ENCODE results near the gene THSD7A.
"Not testable (repeated sequence)": the region's sequence is repeated elsewhere in the genome, so short reads cannot be mapped to it uniquely, and the experiment has no call there.

THSD7A gene

DNA sequence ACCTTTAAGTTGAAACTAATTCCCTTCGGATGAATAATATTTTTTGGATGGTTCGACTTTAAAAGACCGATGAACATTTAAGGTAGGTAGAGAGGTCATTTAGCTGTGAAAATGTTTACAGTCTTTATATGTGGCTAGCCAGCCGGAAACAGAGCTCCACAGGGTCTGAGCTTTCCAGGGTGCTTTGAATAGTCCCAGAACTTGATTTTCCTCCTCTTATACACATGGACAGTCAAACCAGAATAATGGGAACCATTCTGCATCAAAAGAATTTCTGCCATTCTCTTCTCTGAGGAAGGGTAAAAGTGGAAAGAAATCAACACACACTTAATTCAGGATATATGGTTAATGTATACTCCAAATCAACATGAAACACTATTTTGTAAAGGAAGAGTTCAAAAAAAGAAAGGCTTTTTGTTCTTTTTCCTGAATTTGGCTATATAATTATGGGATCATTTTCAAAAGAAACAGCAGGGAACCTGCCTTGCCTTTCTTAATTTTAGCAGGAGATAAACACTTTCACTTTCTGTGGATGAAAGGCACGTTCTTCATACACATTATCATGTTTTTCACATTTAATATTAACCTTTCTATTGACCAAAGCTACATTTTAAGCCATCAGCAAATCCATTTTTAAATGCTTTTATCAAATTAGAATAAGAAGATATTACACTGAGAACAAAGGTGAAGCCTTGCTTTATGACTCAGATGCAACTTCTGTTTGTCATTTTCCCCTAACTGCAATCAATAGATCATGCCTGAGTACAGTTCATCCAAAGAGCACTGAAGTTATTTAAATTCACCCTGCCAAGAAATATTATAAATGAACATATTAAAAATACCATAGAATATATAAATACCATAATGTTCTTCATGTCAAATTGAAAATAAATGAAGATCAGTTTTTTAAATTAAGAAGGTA lies 307.3 kb downstream of the THSD7A start:
- Histone ChIP-seq H3K9ac (ENCODE audit: low read length in 2 of 2) (no peak overlapping the region), H3K27ac (ENCODE audit: low read length) (no peak overlapping the region), H3K4me3 (ENCODE audit: low read length in 2 of 2) (no peak overlapping the region), H3K4me1 (ENCODE audit: control insufficient read depth, insufficient read depth, low read length) (no peaks in the 10 kb centered on the region), H3K9me3 (ENCODE audit: control insufficient read depth in 2 of 2, low read length in 2 of 2) (no peaks in the 10 kb centered on the region), H3K27me3 (ENCODE audit: control insufficient read depth in 1 of 2, insufficient read depth in 2 of 2, low read length in 2 of 2) (no peaks in the 10 kb centered on the region), H3K36me3 (ENCODE audit: control insufficient read depth in 2 of 2, insufficient read depth in 2 of 2, low read length in 2 of 2) (no peaks in the 10 kb centered on the region)

DNA sequence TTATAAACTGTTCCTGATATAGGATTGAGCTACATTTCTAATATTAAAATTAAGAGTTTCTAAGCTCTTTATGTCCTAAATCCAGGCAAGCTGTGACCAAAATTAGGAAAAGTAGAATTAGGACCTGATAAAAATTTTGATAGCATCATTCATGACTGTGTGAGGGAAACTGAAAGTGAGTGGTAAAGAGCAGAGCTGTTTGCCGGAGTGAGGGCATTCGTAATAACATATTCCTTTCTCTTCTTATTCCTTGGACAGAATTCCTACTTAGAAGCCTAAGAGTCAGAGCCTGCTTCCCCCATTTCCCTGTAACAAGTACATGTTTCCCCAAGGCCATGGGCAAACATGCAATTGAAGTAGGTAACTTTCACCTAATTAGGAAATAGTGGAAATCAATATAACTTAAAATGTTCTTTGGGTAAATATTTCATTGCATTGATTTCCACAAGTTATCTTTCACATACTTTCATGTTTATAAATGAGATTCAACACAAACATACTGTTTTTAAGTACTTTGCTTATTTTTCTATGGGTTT lies 310.0 kb downstream of the THSD7A start:
- not testable (repeated sequence) for H3K4me3 ChIP-seq (ENCODE audit: low read length in 2 of 2); H3K27ac ChIP-seq (ENCODE audit: low read length); H3K27me3 ChIP-seq (ENCODE audit: control insufficient read depth in 1 of 2, insufficient read depth in 2 of 2, low read length in 2 of 2)

DNA sequence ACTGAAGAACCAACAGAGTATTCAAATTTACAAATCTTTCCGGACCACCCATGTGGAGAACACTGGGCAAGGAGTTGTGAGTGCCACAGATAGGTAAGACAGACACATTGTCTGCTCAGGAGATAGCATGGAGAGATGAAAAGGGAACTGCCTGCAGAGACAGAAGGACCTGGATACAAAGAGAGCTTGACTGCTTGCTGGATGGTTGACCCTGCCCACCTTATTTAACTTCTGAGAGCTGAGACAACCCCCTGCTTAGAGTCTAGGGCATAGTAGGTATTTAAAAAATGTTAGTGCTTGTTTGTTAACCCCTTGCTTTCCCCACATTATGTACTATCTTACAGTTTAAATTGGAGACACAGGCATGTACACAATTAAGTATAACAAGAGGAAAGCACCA lies 314.1 kb downstream of the THSD7A start:
- Histone ChIP-seq H3K4me1 (ENCODE audit: control insufficient read depth, insufficient read depth, low read length) (no peaks in the 10 kb centered on the region), H3K27me3 (ENCODE audit: control insufficient read depth in 1 of 2, insufficient read depth in 2 of 2, low read length in 2 of 2) (no peaks in the 10 kb centered on the region), H3K9me3 (ENCODE audit: control insufficient read depth in 2 of 2, low read length in 2 of 2) (no peaks in the 10 kb centered on the region), H3K9ac (ENCODE audit: low read length in 2 of 2) (no peak overlapping the region), H3K27ac (ENCODE audit: low read length) (no peak overlapping the region), H3K4me3 (ENCODE audit: low read length in 2 of 2) (no peak overlapping the region), H3K36me3 (ENCODE audit: control insufficient read depth in 2 of 2, insufficient read depth in 2 of 2, low read length in 2 of 2) (no peaks in the 10 kb centered on the region)

More for the DNA sequence above, 310.0 kb downstream of the THSD7A start:
- not testable (repeated sequence) for H3K36me3 ChIP-seq (ENCODE audit: control insufficient read depth in 2 of 2, insufficient read depth in 2 of 2, low read length in 2 of 2); H3K9ac ChIP-seq (ENCODE audit: low read length in 2 of 2); H3K4me1 ChIP-seq (ENCODE audit: control insufficient read depth, insufficient read depth, low read length); H3K9me3 ChIP-seq (ENCODE audit: control insufficient read depth in 2 of 2, low read length in 2 of 2)

DNA sequence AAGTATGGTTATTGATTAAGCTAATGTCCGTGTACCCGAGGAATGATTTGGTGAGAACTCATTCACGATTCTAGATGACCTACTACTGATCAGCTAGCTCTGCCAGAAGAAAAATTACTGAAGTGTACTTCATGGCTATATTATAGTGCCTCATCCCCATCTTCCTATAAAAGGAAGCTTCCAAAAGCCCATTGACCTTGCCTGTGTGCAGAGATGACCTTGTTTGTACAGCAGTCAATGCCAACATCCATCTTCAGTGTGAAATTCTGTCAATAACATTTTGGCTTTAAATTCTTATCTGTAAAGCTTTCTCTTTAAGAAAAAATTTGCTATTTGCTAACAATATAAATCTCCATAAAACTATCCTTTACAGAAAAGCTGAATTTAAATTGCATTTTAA lies 315.7 kb downstream of the THSD7A start:
- Histone ChIP-seq H3K4me1 (ENCODE audit: control insufficient read depth, insufficient read depth, low read length) (no peaks in the 10 kb centered on the region), H3K27ac (ENCODE audit: low read length) (no peak overlapping the region), H3K4me3 (ENCODE audit: low read length in 2 of 2) (no peak overlapping the region), H3K27me3 (ENCODE audit: control insufficient read depth in 1 of 2, insufficient read depth in 2 of 2, low read length in 2 of 2) (no peaks in the 10 kb centered on the region), H3K36me3 (ENCODE audit: control insufficient read depth in 2 of 2, insufficient read depth in 2 of 2, low read length in 2 of 2) (no peaks in the 10 kb centered on the region), H3K9ac (ENCODE audit: low read length in 2 of 2) (no peak overlapping the region), H3K9me3 (ENCODE audit: control insufficient read depth in 2 of 2, low read length in 2 of 2) (no peaks in the 10 kb centered on the region)

DNA sequence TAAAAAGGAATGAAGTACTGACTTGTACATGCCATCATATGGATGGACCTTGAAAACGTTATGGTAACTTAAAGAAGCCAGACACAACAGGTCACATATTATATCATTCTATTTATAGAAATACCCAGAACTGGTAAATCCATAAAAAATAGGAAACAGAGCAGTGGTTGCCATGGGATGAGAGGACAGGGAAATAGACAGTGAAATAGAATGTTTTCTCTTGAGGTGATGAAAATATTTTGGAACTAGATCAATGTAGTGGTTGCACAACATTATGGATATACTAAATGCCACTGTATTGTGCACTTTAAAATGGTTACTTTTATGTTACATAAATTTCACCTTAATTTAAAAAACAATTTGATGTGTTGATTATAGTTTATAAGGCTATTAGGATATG lies 318.5 kb downstream of the THSD7A start:
- Histone ChIP-seq H3K36me3 (ENCODE audit: control insufficient read depth in 2 of 2, insufficient read depth in 2 of 2, low read length in 2 of 2) (no peaks in the 10 kb centered on the region), H3K27ac (ENCODE audit: low read length) (no peak overlapping the region), H3K4me1 (ENCODE audit: control insufficient read depth, insufficient read depth, low read length) (no peaks in the 10 kb centered on the region)

DNA sequence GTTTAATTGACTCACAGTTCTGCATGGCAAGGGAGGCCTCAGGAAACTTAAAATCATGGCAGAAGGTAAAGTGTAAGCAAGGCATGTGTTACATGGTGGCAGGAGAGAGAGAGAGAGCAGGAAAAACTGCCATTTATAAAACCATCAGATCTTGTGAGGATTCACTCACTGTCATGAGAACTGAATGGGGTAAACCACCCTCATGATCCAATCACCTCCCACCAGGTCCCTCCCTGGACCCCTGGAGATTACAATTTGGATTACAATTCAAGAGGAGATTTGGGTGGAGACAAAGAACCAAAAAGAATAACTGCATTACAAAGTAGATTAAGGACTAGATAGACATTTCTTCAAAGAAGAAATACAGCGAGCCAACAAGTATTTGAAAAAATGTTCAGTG lies 324.1 kb downstream of the THSD7A start:
- Histone ChIP-seq H3K4me3 (ENCODE audit: low read length in 2 of 2) (no peak overlapping the region), H3K27ac (ENCODE audit: low read length) (no peak overlapping the region), H3K27me3 (ENCODE audit: control insufficient read depth in 1 of 2, insufficient read depth in 2 of 2, low read length in 2 of 2) (no peaks in the 10 kb centered on the region), H3K4me1 (ENCODE audit: control insufficient read depth, insufficient read depth, low read length) (no peaks in the 10 kb centered on the region), H3K36me3 (ENCODE audit: control insufficient read depth in 2 of 2, insufficient read depth in 2 of 2, low read length in 2 of 2) (no peaks in the 10 kb centered on the region), H3K9ac (ENCODE audit: low read length in 2 of 2) (no peak overlapping the region), H3K9me3 (ENCODE audit: control insufficient read depth in 2 of 2, low read length in 2 of 2) (no peaks in the 10 kb centered on the region)

More for the DNA sequence above, 318.5 kb downstream of the THSD7A start:
- no peaks in the 10 kb centered on the region for H3K9me3 ChIP-seq (ENCODE audit: control insufficient read depth in 2 of 2, low read length in 2 of 2)
- H3K4me3 ChIP-seq (ENCODE audit: low read length in 2 of 2): no peak overlapping the region
- no peak overlapping the region for H3K9ac ChIP-seq (ENCODE audit: low read length in 2 of 2)
- H3K27me3 ChIP-seq (ENCODE audit: control insufficient read depth in 1 of 2, insufficient read depth in 2 of 2, low read length in 2 of 2): no peaks in the 10 kb centered on the region

DNA sequence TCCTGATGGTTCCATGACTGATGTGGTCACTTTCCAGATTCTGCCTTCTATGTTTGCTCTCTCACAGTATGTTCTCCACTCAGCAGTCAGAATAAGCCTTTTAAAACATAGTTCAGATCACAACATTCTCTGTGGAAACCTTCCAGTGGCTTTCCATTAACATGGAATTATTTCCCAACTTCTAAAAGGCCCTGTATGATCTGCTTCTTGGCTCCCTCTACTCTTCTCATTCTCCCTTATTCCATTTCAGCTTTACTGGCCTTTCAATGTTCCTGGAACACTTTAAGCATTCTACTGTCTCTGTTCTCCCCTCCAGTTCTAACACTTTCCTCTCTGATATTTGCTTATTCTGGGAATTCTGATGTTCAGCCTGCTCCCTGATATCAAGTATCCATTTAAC lies 325.6 kb downstream of the THSD7A start:
- H3K9me3 ChIP-seq (ENCODE audit: control insufficient read depth in 2 of 2, low read length in 2 of 2): no peaks in the 10 kb centered on the region
- H3K27ac ChIP-seq (ENCODE audit: low read length): no peak overlapping the region
- no peak overlapping the region for H3K9ac ChIP-seq (ENCODE audit: low read length in 2 of 2)
- no peaks in the 10 kb centered on the region for H3K27me3 ChIP-seq (ENCODE audit: control insufficient read depth in 1 of 2, insufficient read depth in 2 of 2, low read length in 2 of 2)
- no peaks in the 10 kb centered on the region for H3K4me1 ChIP-seq (ENCODE audit: control insufficient read depth, insufficient read depth, low read length)
- H3K36me3 ChIP-seq (ENCODE audit: control insufficient read depth in 2 of 2, insufficient read depth in 2 of 2, low read length in 2 of 2): no peaks in the 10 kb centered on the region
- H3K4me3 ChIP-seq (ENCODE audit: low read length in 2 of 2): no peak overlapping the region

DNA sequence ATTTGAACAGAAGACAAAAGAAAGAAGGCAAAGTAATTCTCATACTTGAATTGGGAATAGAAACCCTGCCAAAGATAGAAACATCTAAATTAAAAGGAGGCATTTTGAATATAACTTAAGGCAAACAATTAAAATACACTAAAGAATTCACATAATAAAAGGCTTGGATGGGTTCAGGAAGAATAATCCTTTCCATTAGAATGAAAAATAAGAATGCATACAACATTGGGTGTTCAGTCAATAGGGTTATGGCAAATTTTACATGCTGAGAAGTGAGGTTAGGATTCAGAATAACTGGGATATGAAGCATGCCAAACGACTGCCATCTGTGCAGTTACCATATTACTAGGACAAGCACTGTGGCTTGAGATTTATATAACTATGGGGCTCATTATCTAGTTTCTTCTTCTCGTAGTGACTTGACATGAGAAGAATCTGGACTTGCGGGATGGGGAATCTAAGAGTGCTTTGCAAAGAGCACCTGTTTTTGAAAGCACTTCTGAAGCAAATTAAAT lies 326.5 kb downstream of the THSD7A start:
- Histone ChIP-seq H3K36me3 (ENCODE audit: control insufficient read depth in 2 of 2, insufficient read depth in 2 of 2, low read length in 2 of 2) (no peaks in the 10 kb centered on the region), H3K4me3 (ENCODE audit: low read length in 2 of 2) (no peak overlapping the region), H3K9me3 (ENCODE audit: control insufficient read depth in 2 of 2, low read length in 2 of 2) (no peaks in the 10 kb centered on the region), H3K27me3 (ENCODE audit: control insufficient read depth in 1 of 2, insufficient read depth in 2 of 2, low read length in 2 of 2) (no peaks in the 10 kb centered on the region), H3K9ac (ENCODE audit: low read length in 2 of 2) (no peak overlapping the region), H3K4me1 (ENCODE audit: control insufficient read depth, insufficient read depth, low read length) (no peaks in the 10 kb centered on the region), H3K27ac (ENCODE audit: low read length) (no peak overlapping the region)

DNA sequence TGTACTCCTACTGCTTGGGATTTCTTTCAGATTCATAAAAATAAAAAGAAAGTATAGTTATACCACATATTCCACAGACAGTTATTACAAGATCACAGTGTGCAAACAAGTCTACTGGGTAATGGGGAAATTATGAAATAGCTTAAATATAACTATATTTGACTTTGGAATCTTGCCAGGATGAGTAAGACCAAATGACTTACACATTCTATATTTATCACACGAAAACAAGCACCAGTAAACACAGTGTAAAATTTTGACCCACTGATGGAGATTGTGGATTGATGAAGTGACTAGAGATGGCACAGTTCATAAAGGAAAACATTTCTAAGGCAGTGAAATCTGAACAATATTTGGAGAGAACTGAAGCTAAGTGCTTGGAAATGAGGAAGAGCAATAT lies 339.7 kb downstream of the THSD7A start:
- Histone ChIP-seq H3K36me3 (ENCODE audit: control insufficient read depth in 2 of 2, insufficient read depth in 2 of 2, low read length in 2 of 2) (no peaks in the 10 kb centered on the region), H3K9ac (ENCODE audit: low read length in 2 of 2) (no peak overlapping the region), H3K27me3 (ENCODE audit: control insufficient read depth in 1 of 2, insufficient read depth in 2 of 2, low read length in 2 of 2) (no peaks in the 10 kb centered on the region), H3K4me1 (ENCODE audit: control insufficient read depth, insufficient read depth, low read length) (no peaks in the 10 kb centered on the region), H3K27ac (ENCODE audit: low read length) (no peak overlapping the region), H3K9me3 (ENCODE audit: control insufficient read depth in 2 of 2, low read length in 2 of 2) (no peaks in the 10 kb centered on the region), H3K4me3 (ENCODE audit: low read length in 2 of 2) (no peak overlapping the region)

DNA sequence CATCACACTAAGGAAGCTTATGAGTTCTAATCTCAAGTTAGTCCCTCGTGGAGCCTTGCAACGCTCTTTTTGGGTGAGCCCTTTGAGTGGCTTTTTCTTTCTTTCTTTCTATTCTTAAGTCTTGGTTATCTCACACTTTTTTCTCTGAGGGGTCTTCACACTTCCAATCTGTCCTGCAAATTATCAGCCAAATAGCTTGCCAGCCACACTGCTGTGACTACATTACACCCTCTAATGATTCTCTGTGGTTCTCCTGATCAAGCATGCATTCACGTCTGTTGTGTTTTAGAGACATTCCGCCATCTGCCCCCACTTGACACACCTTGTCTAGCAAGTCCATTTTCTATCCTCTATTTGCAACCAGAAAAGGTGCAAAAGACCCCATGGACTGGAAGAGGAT lies 340.2 kb downstream of the THSD7A start:
- H3K9me3 ChIP-seq (ENCODE audit: control insufficient read depth in 2 of 2, low read length in 2 of 2): no peaks in the 10 kb centered on the region
- no peaks in the 10 kb centered on the region for H3K27me3 ChIP-seq (ENCODE audit: control insufficient read depth in 1 of 2, insufficient read depth in 2 of 2, low read length in 2 of 2)
- H3K36me3 ChIP-seq (ENCODE audit: control insufficient read depth in 2 of 2, insufficient read depth in 2 of 2, low read length in 2 of 2): no peaks in the 10 kb centered on the region
- H3K4me3 ChIP-seq (ENCODE audit: low read length in 2 of 2): no peak overlapping the region
- H3K9ac ChIP-seq (ENCODE audit: low read length in 2 of 2): no peak overlapping the region
- no peaks in the 10 kb centered on the region for H3K4me1 ChIP-seq (ENCODE audit: control insufficient read depth, insufficient read depth, low read length)
- H3K27ac ChIP-seq (ENCODE audit: low read length): no peak overlapping the region

DNA sequence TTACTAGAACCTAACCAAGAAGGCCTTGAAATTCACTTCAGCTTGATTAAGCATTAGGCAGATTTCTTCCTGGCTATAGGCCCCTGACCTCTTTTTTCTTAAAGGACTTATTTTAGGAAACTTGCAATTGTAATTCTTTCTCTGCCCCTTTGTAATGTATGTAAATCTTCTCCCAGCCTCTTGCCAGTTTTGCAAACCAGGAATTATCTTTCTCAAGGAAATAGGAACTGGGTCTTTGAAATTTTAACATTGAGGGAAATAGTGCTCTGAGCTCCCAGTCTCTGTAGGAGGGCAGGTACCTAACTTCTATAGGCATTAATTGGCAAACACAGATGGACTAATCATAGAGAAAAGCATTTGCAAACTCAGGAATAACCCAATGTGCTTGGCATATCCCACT lies 342.7 kb downstream of the THSD7A start:
- no peak overlapping the region for H3K9ac ChIP-seq (ENCODE audit: low read length in 2 of 2)
- H3K27me3 ChIP-seq (ENCODE audit: control insufficient read depth in 1 of 2, insufficient read depth in 2 of 2, low read length in 2 of 2): no peaks in the 10 kb centered on the region
- no peaks in the 10 kb centered on the region for H3K4me1 ChIP-seq (ENCODE audit: control insufficient read depth, insufficient read depth, low read length)
- H3K36me3 ChIP-seq (ENCODE audit: control insufficient read depth in 2 of 2, insufficient read depth in 2 of 2, low read length in 2 of 2): no peaks in the 10 kb centered on the region
- H3K9me3 ChIP-seq (ENCODE audit: control insufficient read depth in 2 of 2, low read length in 2 of 2): no peaks in the 10 kb centered on the region
- H3K27ac ChIP-seq (ENCODE audit: low read length): no peak overlapping the region
- no peak overlapping the region for H3K4me3 ChIP-seq (ENCODE audit: low read length in 2 of 2)
